ENCODE results near the gene PRDM13.
"Not testable (repeated sequence)": the region's sequence is repeated elsewhere in the genome, so short reads cannot be mapped to it uniquely, and the experiment has no call there.

PRDM13 gene

GRCh38 chr6:99629293-99629692 lies 22.7 kb downstream of the PRDM13 start:
- H3K27me3 ChIP-seq (replicated peaks; ENCODE audit: control insufficient read depth, insufficient read depth, low read length, poor library complexity, severe bottlenecking), result no peaks in the 10 kb centered on the region

GRCh38 chr6:99637629-99638028 lies 31.0 kb downstream of the PRDM13 start:
- H3K27me3 ChIP-seq (replicated peaks; ENCODE audit: control insufficient read depth, insufficient read depth, low read length, poor library complexity, severe bottlenecking), result no peaks in the 10 kb centered on the region

More at GRCh38 chr6:99629293-99629692, 22.7 kb downstream of the PRDM13 start:
- no peaks in the 10 kb centered on the region for H3K36me3 ChIP-seq (ENCODE audit: control insufficient read depth, insufficient read depth, low read length)
- H3K4me3 ChIP-seq (ENCODE audit: insufficient read depth, low read depth, low read length, poor library complexity, severe bottlenecking), result no peak overlapping the region
- no peaks in the 10 kb centered on the region for H3K4me1 ChIP-seq (ENCODE audit: control insufficient read depth, insufficient read depth, low read length, poor library complexity, severe bottlenecking)
- no peaks in the 10 kb centered on the region for H3K9me3 ChIP-seq (ENCODE audit: control insufficient read depth, low read length)
- no peak for DNase-seq
- no peak overlapping the region for H3K27ac ChIP-seq (ENCODE audit: insufficient read depth, low read length, poor library complexity, severe bottlenecking)

GRCh38 chr6:99638358-99638757 lies 31.7 kb downstream of the PRDM13 start:
- not testable (repeated sequence) for H3K27ac ChIP-seq (ENCODE audit: insufficient read depth, low read length, poor library complexity, severe bottlenecking); DNase-seq; H3K9me3 ChIP-seq (ENCODE audit: control insufficient read depth, low read length); H3K4me1 ChIP-seq (ENCODE audit: control insufficient read depth, insufficient read depth, low read length, poor library complexity, severe bottlenecking); H3K27me3 ChIP-seq (replicated peaks; ENCODE audit: control insufficient read depth, insufficient read depth, low read length, poor library complexity, severe bottlenecking); H3K4me3 ChIP-seq (ENCODE audit: insufficient read depth, low read depth, low read length, poor library complexity, severe bottlenecking); H3K36me3 ChIP-seq (ENCODE audit: control insufficient read depth, insufficient read depth, low read length)

More at GRCh38 chr6:99637629-99638028, 31.0 kb downstream of the PRDM13 start:
- DNase-seq, result no peak
- H3K4me3 ChIP-seq (ENCODE audit: insufficient read depth, low read depth, low read length, poor library complexity, severe bottlenecking), result no peak overlapping the region
- H3K4me1 ChIP-seq (ENCODE audit: control insufficient read depth, insufficient read depth, low read length, poor library complexity, severe bottlenecking), result no peaks in the 10 kb centered on the region
- no peaks in the 10 kb centered on the region for H3K36me3 ChIP-seq (ENCODE audit: control insufficient read depth, insufficient read depth, low read length)
- H3K9me3 ChIP-seq (ENCODE audit: control insufficient read depth, low read length), result peaks cover 6% of the 10 kb centered on the region
- no peak overlapping the region for H3K27ac ChIP-seq (ENCODE audit: insufficient read depth, low read length, poor library complexity, severe bottlenecking)

- Histone ChIP-seq H3K4me1 (ENCODE audit: control insufficient read depth, insufficient read depth, low read length, poor library complexity, severe bottlenecking) (no peaks in the 10 kb centered on the region), H3K27me3 (replicated peaks; ENCODE audit: control insufficient read depth, insufficient read depth, low read length, poor library complexity, severe bottlenecking) (no peaks in the 10 kb centered on the region), H3K27ac (ENCODE audit: insufficient read depth, low read length, poor library complexity, severe bottlenecking) (no peak overlapping the region), H3K4me3 (ENCODE audit: insufficient read depth, low read depth, low read length, poor library complexity, severe bottlenecking) (no peak overlapping the region), H3K9me3 (ENCODE audit: control insufficient read depth, low read length) (peaks cover 6% of the 10 kb centered on the region), H3K36me3 (ENCODE audit: control insufficient read depth, insufficient read depth, low read length) (no peaks in the 10 kb centered on the region)
- DNase-seq, result no peak
Observed at GRCh38 chr6:99641270-99641669, 34.6 kb downstream of the PRDM13 start.

- no peak for DNase-seq
- H3K4me1 ChIP-seq (ENCODE audit: control insufficient read depth, insufficient read depth, low read length, poor library complexity, severe bottlenecking), result no peaks in the 10 kb centered on the region
- H3K27ac ChIP-seq (ENCODE audit: insufficient read depth, low read length, poor library complexity, severe bottlenecking), result no peak overlapping the region
- H3K4me3 ChIP-seq (ENCODE audit: insufficient read depth, low read depth, low read length, poor library complexity, severe bottlenecking), result no peak overlapping the region
- H3K27me3 ChIP-seq (replicated peaks; ENCODE audit: control insufficient read depth, insufficient read depth, low read length, poor library complexity, severe bottlenecking), result no peaks in the 10 kb centered on the region
- H3K36me3 ChIP-seq (ENCODE audit: control insufficient read depth, insufficient read depth, low read length), result no peaks in the 10 kb centered on the region
- no peaks in the 10 kb centered on the region for H3K9me3 ChIP-seq (ENCODE audit: control insufficient read depth, low read length)
Observed at GRCh38 chr6:99645986-99646385, 39.4 kb downstream of the PRDM13 start.

GRCh38 chr6:99650091-99650571 lies 43.5 kb downstream of the PRDM13 start:
- not testable (repeated sequence) for H3K36me3 ChIP-seq (ENCODE audit: control insufficient read depth, insufficient read depth, low read length); H3K27ac ChIP-seq (ENCODE audit: insufficient read depth, low read length, poor library complexity, severe bottlenecking); H3K27me3 ChIP-seq (replicated peaks; ENCODE audit: control insufficient read depth, insufficient read depth, low read length, poor library complexity, severe bottlenecking); H3K4me1 ChIP-seq (ENCODE audit: control insufficient read depth, insufficient read depth, low read length, poor library complexity, severe bottlenecking); H3K9me3 ChIP-seq (ENCODE audit: control insufficient read depth, low read length); H3K4me3 ChIP-seq (ENCODE audit: insufficient read depth, low read depth, low read length, poor library complexity, severe bottlenecking); DNase-seq

- no peaks in the 10 kb centered on the region for H3K27me3 ChIP-seq (replicated peaks; ENCODE audit: control insufficient read depth, insufficient read depth, low read length, poor library complexity, severe bottlenecking)
- H3K4me3 ChIP-seq (ENCODE audit: insufficient read depth, low read depth, low read length, poor library complexity, severe bottlenecking), result no peak overlapping the region
- H3K36me3 ChIP-seq (ENCODE audit: control insufficient read depth, insufficient read depth, low read length), result no peaks in the 10 kb centered on the region
- DNase-seq, result no peak
- H3K4me1 ChIP-seq (ENCODE audit: control insufficient read depth, insufficient read depth, low read length, poor library complexity, severe bottlenecking), result no peaks in the 10 kb centered on the region
- H3K27ac ChIP-seq (ENCODE audit: insufficient read depth, low read length, poor library complexity, severe bottlenecking), result no peak overlapping the region
- no peaks in the 10 kb centered on the region for H3K9me3 ChIP-seq (ENCODE audit: control insufficient read depth, low read length)
Observed at GRCh38 chr6:99660206-99660605, 53.6 kb downstream of the PRDM13 start.

- no peaks in the 10 kb centered on the region for H3K4me1 ChIP-seq (ENCODE audit: control insufficient read depth, insufficient read depth, low read length, poor library complexity, severe bottlenecking)
- H3K27ac ChIP-seq (ENCODE audit: insufficient read depth, low read length, poor library complexity, severe bottlenecking), result no peak overlapping the region
- no peak overlapping the region for H3K4me3 ChIP-seq (ENCODE audit: insufficient read depth, low read depth, low read length, poor library complexity, severe bottlenecking)
- no peaks in the 10 kb centered on the region for H3K36me3 ChIP-seq (ENCODE audit: control insufficient read depth, insufficient read depth, low read length)
- H3K27me3 ChIP-seq (replicated peaks; ENCODE audit: control insufficient read depth, insufficient read depth, low read length, poor library complexity, severe bottlenecking), result no peaks in the 10 kb centered on the region
- no peaks in the 10 kb centered on the region for H3K9me3 ChIP-seq (ENCODE audit: control insufficient read depth, low read length)
- no peak for DNase-seq
Observed at GRCh38 chr6:99661870-99662269, 55.2 kb downstream of the PRDM13 start.

GRCh38 chr6:99662616-99663015 lies 56.0 kb downstream of the PRDM13 start:
- Histone ChIP-seq H3K4me3 (ENCODE audit: insufficient read depth, low read depth, low read length, poor library complexity, severe bottlenecking) (no peak overlapping the region), H3K27me3 (replicated peaks; ENCODE audit: control insufficient read depth, insufficient read depth, low read length, poor library complexity, severe bottlenecking) (no peaks in the 10 kb centered on the region), H3K4me1 (ENCODE audit: control insufficient read depth, insufficient read depth, low read length, poor library complexity, severe bottlenecking) (no peaks in the 10 kb centered on the region), H3K9me3 (ENCODE audit: control insufficient read depth, low read length) (no peaks in the 10 kb centered on the region), H3K27ac (ENCODE audit: insufficient read depth, low read length, poor library complexity, severe bottlenecking) (no peak overlapping the region), H3K36me3 (ENCODE audit: control insufficient read depth, insufficient read depth, low read length) (no peaks in the 10 kb centered on the region)
- DNase-seq, result no peak
